HG02588 (cell line): ENCODE results near the gene FAM3D.
"Not testable (repeated sequence)": the region's sequence is repeated elsewhere in the genome, so short reads cannot be mapped to it uniquely, and the experiment has no call there.

Experiments used
- ATAC-seq: cut with Tn5 transposase; IDR thresholded peaks from one replicate; pipeline ENCODE4 v1.9.1; 2021; ENCODE audit warnings: mild to moderate bottlenecking, moderate library complexity; ENCODE audit not compliant: unreplicated experiment

Gene FAM3D

GRCh38 chr3:58685641-58686040, 19.1 kb upstream of the FAM3D start:
- no peak for ATAC-seq

GRCh38 chr3:58683466-58683865, 16.9 kb upstream of the FAM3D start:
- no peak for ATAC-seq

- ATAC-seq, result no peak
Observed at GRCh38 chr3:58683001-58683458, 16.5 kb upstream of the FAM3D start.

DNA sequence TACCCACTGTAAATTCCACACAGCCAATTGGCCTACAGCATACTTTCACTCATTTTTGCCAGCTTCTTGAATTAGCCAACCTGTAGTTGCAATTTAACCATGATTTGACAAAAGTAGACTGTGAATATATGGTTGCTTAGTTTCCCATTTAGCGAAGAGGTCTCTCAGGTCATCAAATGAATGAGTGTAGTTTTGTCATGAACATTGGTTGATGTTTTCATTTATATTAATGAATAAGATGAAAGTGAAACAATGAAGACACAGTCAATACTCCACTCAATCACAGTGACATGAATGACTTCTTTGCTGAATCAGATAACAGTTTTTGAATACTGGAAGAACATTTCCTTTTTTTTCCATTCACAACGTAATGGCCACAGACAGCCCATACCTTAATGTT, 15.3 kb upstream of the FAM3D start:
- no peak for ATAC-seq

GRCh38 chr3:58680879-58681525, 14.4 kb upstream of the FAM3D start:
- ATAC-seq, result no peak

DNA sequence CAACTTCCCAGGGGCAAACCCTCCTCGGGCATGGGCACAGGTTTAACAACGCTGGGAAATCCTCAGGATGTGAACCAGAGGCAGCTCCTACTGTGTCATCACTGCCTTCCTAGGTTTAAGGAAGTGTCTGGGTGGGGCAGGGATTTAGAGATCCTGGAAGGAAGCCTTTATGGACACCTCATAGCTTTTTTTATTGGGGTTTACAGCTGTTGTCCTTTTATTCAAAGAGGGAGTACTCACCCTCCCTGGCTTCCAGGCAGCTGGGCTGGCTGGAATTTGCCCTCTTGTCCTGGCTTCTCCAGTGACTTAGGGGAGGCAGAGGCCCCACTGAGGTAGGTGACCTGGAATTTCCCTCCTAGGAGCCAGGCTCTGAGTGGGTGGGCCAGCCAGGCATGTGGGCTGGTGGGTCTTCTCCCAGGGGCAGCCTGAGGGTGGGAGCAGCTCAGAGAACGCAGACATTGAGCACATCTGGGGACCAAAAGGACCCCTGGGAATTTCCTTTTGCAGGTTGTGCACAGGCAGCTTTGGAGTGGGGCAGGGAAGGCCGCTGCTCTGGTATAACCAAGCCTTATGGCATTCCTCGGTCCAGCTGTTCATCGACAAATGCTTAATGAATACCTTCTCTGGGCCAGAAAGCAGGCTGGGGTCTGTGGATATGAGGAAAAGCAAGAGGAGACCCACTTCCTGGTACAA, 13.5 kb upstream of the FAM3D start:
- ATAC-seq, result no peak

DNA sequence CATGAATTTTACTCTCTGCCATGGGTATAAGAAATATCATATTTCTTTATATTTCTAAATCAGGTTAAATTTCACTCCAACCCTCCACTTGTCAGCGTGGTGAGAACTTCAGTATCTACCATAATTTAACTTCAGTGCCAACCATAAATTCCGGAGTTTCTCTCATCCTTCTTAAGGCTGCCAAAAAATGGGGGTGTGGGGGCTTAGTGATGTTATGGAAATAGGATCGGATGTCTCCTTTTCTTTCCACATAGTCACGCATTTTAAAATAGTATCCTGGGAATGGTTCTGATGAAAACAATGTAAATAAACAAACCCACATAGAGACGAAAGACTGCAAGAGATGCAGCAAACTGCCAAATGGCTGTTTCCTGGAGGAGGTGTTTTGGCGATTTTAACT, 12.9 kb upstream of the FAM3D start:
- no peak for ATAC-seq

GRCh38 chr3:58678177-58678970, 11.8 kb upstream of the FAM3D start:
- not testable (repeated sequence) for ATAC-seq

DNA sequence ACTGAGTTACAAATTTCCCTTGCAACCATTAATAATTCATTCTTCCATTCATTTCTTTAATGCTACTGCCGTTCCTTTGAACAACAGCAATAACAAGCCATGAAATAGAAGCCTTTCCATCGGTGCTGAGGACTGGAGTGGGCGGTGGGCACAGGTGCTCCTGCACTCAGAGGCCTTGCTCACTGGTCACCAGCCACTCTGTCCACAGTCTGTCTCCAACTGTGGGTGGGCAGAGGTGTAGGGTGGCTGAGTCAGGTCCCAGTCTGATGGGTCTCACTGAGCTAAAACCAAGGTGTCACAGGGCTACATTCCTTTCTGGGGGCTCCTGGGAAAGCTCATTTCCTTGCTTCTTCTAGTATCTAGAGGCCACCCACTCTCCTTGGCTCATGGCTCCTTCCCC, 6.3 kb upstream of the FAM3D start:
- ATAC-seq, result no peak

DNA sequence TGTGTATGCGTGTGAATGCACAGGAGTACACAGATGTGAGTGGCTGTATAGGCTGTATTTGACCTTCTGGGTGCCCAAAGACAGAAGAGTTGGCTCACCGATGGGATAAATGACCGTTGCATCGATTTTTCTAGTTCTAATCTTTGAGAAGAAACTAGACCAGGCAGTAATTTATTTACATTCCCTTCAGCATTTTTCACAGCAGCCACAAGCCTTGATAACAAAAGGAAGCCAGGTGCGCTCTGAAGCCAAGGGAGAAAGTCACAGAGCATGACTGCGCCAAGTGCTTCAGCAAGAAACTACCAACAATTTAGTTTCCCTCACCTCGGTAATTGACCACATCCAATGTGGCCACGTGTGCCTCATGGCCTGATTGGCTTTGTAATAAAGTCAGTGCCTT, 5.9 kb upstream of the FAM3D start:
- no peak for ATAC-seq

DNA sequence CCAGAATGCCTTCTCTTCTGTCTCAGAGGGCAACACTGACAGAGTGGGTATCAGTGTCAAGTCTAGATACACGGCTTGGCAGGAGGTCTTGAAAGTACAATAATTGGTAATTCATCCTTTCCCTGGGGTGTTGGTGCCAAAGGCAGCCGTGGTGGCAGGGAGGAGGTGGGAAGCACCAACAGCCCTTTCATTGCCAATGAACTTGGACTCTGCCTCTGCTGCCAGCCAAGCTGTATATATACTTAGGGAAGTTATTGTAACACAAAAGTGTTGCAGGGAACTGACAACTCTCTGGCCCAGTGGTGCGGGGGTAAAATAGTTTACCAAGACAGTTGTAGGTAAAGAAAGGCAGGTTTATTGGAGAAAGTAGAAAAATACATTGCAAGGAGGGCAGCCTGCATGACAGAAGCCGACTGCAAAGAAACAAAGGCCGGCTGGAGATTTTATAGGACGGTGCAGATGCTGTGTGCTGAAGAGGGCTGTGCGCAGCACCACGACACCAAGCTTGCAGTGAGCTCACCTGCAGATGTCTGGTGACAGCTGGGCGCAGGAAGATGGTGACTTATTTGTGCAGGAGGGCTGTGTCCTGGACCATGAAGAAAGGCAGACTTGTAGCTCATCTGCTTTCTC, 4.0 kb upstream of the FAM3D start:
- no peak for ATAC-seq

DNA sequence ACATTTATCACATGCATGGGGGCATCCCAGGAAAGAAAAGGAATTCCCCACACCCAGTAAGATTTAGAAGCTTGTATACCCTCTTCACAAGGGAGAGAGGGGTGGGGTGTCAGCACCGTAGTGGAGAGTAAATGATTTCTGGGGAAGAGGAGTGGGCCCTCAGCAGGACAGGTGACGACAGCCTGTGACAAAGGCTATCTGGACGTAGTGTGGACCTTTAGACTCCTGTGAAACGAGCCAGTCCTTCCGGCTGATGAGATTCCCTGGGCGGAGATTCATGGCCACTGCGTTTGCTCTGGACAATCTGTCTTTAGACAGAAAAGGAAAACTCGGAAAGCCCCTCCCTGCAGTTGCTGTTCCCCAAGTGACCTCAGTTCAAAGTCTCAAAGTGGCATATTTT, 1.7 kb upstream of the FAM3D start:
- ATAC-seq, result no peak

GRCh38 chr3:58667704-58668103, 1.1 kb upstream of the FAM3D start:
- no peak for ATAC-seq

- ATAC-seq, result no peak
Observed at GRCh38 chr3:58667229-58667628, 655 bp upstream of the FAM3D start.

DNA sequence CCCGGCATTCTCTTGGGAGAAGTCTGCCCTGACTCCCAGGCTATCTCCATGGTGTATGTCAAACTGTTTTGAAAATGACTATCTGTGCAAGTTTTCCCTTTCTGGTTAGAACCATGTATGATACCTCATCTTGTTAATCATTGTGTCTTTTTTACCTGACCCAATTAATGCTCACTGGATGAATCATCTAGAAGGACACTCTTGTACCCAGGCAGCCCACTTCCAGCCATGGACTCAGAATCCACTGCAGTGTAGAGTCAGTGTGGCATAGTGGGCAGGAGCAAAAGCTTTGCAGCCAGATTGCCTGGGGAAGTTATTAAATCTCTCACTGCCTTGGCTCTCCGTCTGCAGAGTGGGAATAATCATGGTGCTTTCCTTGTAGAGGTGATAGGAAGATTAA, 1.2 kb downstream of the FAM3D start:
- no peak for ATAC-seq

- no peak for ATAC-seq
Observed at GRCh38 chr3:58664611-58665010, 2.0 kb downstream of the FAM3D start.

- ATAC-seq, result no peak
Observed at GRCh38 chr3:58661836-58662420, 4.6 kb downstream of the FAM3D start.

DNA sequence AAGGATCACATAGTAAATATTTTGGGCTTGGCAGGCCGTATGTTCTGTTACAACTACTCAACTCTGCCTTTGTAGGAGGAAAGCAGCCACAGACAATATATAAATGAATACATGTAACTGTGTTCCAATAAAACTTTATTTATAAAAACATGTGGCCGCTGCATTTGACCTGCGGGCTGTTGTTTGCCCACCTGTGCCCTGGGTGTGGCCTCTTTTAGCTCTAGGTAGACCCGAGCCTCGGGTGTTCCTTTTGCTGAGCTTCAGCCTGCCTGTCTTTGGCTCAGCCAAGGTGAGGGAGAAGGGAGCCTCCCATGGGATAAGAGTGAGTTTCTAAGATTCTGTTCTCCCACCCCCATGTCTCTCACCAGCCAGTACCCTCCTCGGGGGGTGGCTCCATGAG, 5.6 kb downstream of the FAM3D start:
- ATAC-seq, result no peak

- no peak for ATAC-seq
Observed at GRCh38 chr3:58659051-58659675, 7.4 kb downstream of the FAM3D start.

GRCh38 chr3:58658508-58658907, 8.1 kb downstream of the FAM3D start:
- ATAC-seq, result no peak
